MM.1S (cell line): ENCODE measurements around the gene ZBTB45.
"Not testable (repeated sequence)": the region's sequence is repeated elsewhere in the genome, so short reads cannot be mapped to it uniquely, and the experiment has no call there.

Experiments
- DNase-seq: peaks from one replicate; pipeline ENCODE4 v3.0.0-alpha.2; 2015
- H2AFZ ChIP-seq: fragments of 300-600 bp; sonication (generic); 2 replicates; pipeline ENCODE4 v1.6.0; 2016; ENCODE audit warnings: antibody characterized with exemption, low read length
- H3F3A ChIP-seq: fragments of 300-600 bp; sonication (generic); 2 replicates; pipeline ENCODE4 v1.6.1; 2016; ENCODE audit warnings: mild to moderate bottlenecking, antibody characterized with exemption, low read length, moderate library complexity, mixed read lengths; ENCODE audit not compliant: insufficient read depth
- H3K27ac ChIP-seq: fragments of 300-600 bp; sonication (generic); 2 replicates; pipeline ENCODE4 v1.5.1; 2016; ENCODE audit warnings: mild to moderate bottlenecking, low read length
- H3K27me3 ChIP-seq: fragments of 300-600 bp; sonication (generic); replicated peaks from 2 replicates; pipeline ENCODE4 v1.6.0; 2016; ENCODE audit warnings: low read length; ENCODE audit not compliant: insufficient read depth
- H3K36me3 ChIP-seq: fragments of 300-600 bp; sonication (generic); replicated peaks from 2 replicates; pipeline ENCODE4 v1.6.1; 2016; ENCODE audit warnings: mild to moderate bottlenecking, low read length, mixed read lengths; ENCODE audit not compliant: insufficient read depth
- H3K4me1 ChIP-seq: fragments of 300-600 bp; sonication (generic); 2 replicates; pipeline ENCODE4 v1.6.1; 2016; ENCODE audit warnings: low read length, mixed read lengths
- H3K4me2 ChIP-seq: fragments of 300-600 bp; sonication (generic); 2 replicates; pipeline ENCODE4 v1.6.0; 2016; ENCODE audit warnings: low read depth, low read length
- H3K4me3 ChIP-seq: fragments of 300-600 bp; sonication (generic); 2 replicates; pipeline ENCODE4 v1.5.1; 2016; ENCODE audit warnings: low read length, mixed read lengths
- H3K79me2 ChIP-seq: fragments of 300-600 bp; sonication (generic); 2 replicates; pipeline ENCODE4 v1.6.1; 2016; ENCODE audit warnings: mixed run types, low read length, mixed read lengths
- H3K9ac ChIP-seq: fragments of 300-600 bp; sonication (generic); 2 replicates; pipeline ENCODE4 v1.6.1; 2016; ENCODE audit warnings: low read length, mixed read lengths
- H3K9me2 ChIP-seq: fragments of 300-600 bp; sonication (generic); replicated peaks from 2 replicates; pipeline ENCODE4 v1.6.1; 2016; ENCODE audit warnings: mild to moderate bottlenecking, low read length, mixed read lengths; ENCODE audit not compliant: insufficient read depth
- H3K9me3 ChIP-seq: fragments of 300-600 bp; sonication (generic); replicated peaks from 2 replicates; pipeline ENCODE4 v1.6.1; 2016; ENCODE audit warnings: mild to moderate bottlenecking, low read length, mixed read lengths; ENCODE audit not compliant: insufficient read depth
- H4K20me1 ChIP-seq: fragments of 300-600 bp; sonication (generic); 2 replicates; pipeline ENCODE4 v1.6.1; 2016; ENCODE audit warnings: mild to moderate bottlenecking, low read length, moderate library complexity, mixed read lengths; ENCODE audit not compliant: insufficient read depth
- CTCF ChIP-seq: fragments of 300-600 bp; sonication (generic); IDR thresholded peaks from 2 replicates; pipeline ENCODE4 v1.5.1; 2016; ENCODE audit warnings: antibody characterized with exemption, low read length, mixed read lengths
- EZH2 ChIP-seq: fragments of 300-600 bp; sonication (generic); optimal IDR thresholded peaks from 2 replicates; pipeline ENCODE3; 2017; ENCODE audit warnings: low read depth, mild to moderate bottlenecking, antibody characterized with exemption, low read length, mixed read lengths
- EZH2phosphoT487 ChIP-seq: fragments of 300-600 bp; sonication (generic); IDR thresholded peaks from 2 replicates; pipeline ENCODE4 v1.6.1; 2018; ENCODE audit warnings: antibody characterized with exemption, low read length

Gene ZBTB45

GRCh38 chr19:58491393-58491792 is 28.2 kb downstream of the ZBTB45 start:
- no peaks in the 10 kb centered on the region for H3K9me2 ChIP-seq
- H2AFZ ChIP-seq: no peak overlapping the region
- peaks cover 13% of the 10 kb centered on the region for H3K27me3 ChIP-seq
- H4K20me1 ChIP-seq: no peaks in the 10 kb centered on the region
- no peak overlapping the region for H3K27ac ChIP-seq
- no peak overlapping the region for H3K4me3 ChIP-seq
- H3K9me3 ChIP-seq: no peaks in the 10 kb centered on the region
- no peaks in the 10 kb centered on the region for H3K36me3 ChIP-seq
- H3F3A ChIP-seq: no peaks in the 10 kb centered on the region
- H3K9ac ChIP-seq: no peak overlapping the region
- no peaks in the 10 kb centered on the region for H3K79me2 ChIP-seq
- no peak overlapping the region for H3K4me2 ChIP-seq
- DNase-seq: no peak
- H3K4me1 ChIP-seq: no peaks in the 10 kb centered on the region
- TF ChIP-seq EZH2 (no peak), CTCF (no peak), EZH2phosphoT487 (no peak)

GRCh38 chr19:58484349-58484748 is 35.3 kb downstream of the ZBTB45 start:
- not testable (repeated sequence) for H4K20me1 ChIP-seq, H3K36me3 ChIP-seq, H3K4me2 ChIP-seq, H3K4me1 ChIP-seq, H3K4me3 ChIP-seq, H3K9me2 ChIP-seq, DNase-seq, H2AFZ ChIP-seq, H3F3A ChIP-seq, H3K9ac ChIP-seq, H3K9me3 ChIP-seq, H3K79me2 ChIP-seq, H3K27me3 ChIP-seq, H3K27ac ChIP-seq

- Histone ChIP-seq H3K36me3 (no peaks in the 10 kb centered on the region), H3K27me3 (no peaks in the 10 kb centered on the region; the same call in 1 of the 2 replicates), H3K4me1 (no peaks in the 10 kb centered on the region), H3K4me2 (no peak overlapping the region), H2AFZ (no peak overlapping the region), H3K27ac (no peak overlapping the region), H3K9me3 (no peaks in the 10 kb centered on the region), H3F3A (no peaks in the 10 kb centered on the region), H3K9ac (no peak overlapping the region), H4K20me1 (no peaks in the 10 kb centered on the region), H3K79me2 (no peaks in the 10 kb centered on the region), H3K9me2 (no peaks in the 10 kb centered on the region), H3K4me3 (no peak overlapping the region)
- TF ChIP-seq CTCF (no peak), EZH2 (no peak), EZH2phosphoT487 (no peak)
- no peak for DNase-seq
Observed at GRCh38 chr19:58483776-58484175, 35.8 kb downstream of the ZBTB45 start.

- DNase-seq: no peak
- Histone ChIP-seq H3K9me3 (no peaks in the 10 kb centered on the region), H3K4me2 (no peak overlapping the region), H3K9me2 (no peaks in the 10 kb centered on the region), H3K27me3 (no peaks in the 10 kb centered on the region; the same call in 1 of the 2 replicates), H3K9ac (no peak overlapping the region), H3K27ac (no peak overlapping the region), H3K4me3 (no peak overlapping the region), H2AFZ (no peak overlapping the region), H3K36me3 (no peaks in the 10 kb centered on the region), H3K79me2 (no peaks in the 10 kb centered on the region), H4K20me1 (no peaks in the 10 kb centered on the region), H3F3A (no peaks in the 10 kb centered on the region), H3K4me1 (no peaks in the 10 kb centered on the region)
- no peak for TF ChIP-seq EZH2phosphoT487
Observed at GRCh38 chr19:58482372-58482771, 37.2 kb downstream of the ZBTB45 start.
